KMS-11 (cell line): ENCODE results near the gene NAA25.

Experiments
- H2AFZ ChIP-seq: fragments of 200-600 bp; sonication (generic); 2 replicates; pipeline ENCODE4 v1.6.1; 2016; ENCODE audit warnings: antibody characterized with exemption, mixed run types, low read depth
- H3K27ac ChIP-seq: fragments of 200-600 bp; sonication (generic); 2 replicates; pipeline ENCODE4 v1.6.1; 2016; ENCODE audit warnings: mild to moderate bottlenecking, mixed run types
- H3K27me3 ChIP-seq: fragments of 200-600 bp; sonication (generic); 2 replicates; pipeline ENCODE4 v1.6.1; 2017; ENCODE audit warnings: mild to moderate bottlenecking, low read depth, mixed run types, moderate library complexity; ENCODE audit not compliant: insufficient read depth
- H3K36me3 ChIP-seq: fragments of 200-600 bp; sonication (generic); 2 replicates; pipeline ENCODE4 v1.6.1; 2017; ENCODE audit warnings: mild to moderate bottlenecking, mixed run types; ENCODE audit not compliant: insufficient read depth
- H3K4me1 ChIP-seq: fragments of 200-600 bp; sonication (generic); 2 replicates; pipeline ENCODE4 v1.6.1; 2016; ENCODE audit warnings: mild to moderate bottlenecking, low read depth, mixed run types; ENCODE audit not compliant: poor library complexity, severe bottlenecking
- H3K4me2 ChIP-seq: fragments of 200-600 bp; sonication (generic); 2 replicates; pipeline ENCODE4 v1.7.0; 2016; ENCODE audit warnings: mild to moderate bottlenecking, mixed run types
- H3K4me3 ChIP-seq: fragments of 200-600 bp; sonication (generic); IDR thresholded peaks from 2 replicates; pipeline ENCODE4 v1.6.1; 2017; ENCODE audit warnings: low read depth, low read length, mixed read lengths; ENCODE audit not compliant: insufficient read depth
- H3K79me2 ChIP-seq: fragments of 200-600 bp; sonication (generic); 2 replicates; pipeline ENCODE4 v1.6.1; 2016; ENCODE audit warnings: low read depth, mixed run types; ENCODE audit not compliant: insufficient read depth
- H3K9ac ChIP-seq: fragments of 200-600 bp; sonication (generic); 2 replicates; pipeline ENCODE4 v1.6.1; 2016; ENCODE audit warnings: mild to moderate bottlenecking, mixed run types
- H4K20me1 ChIP-seq: fragments of 200-600 bp; sonication (generic); 2 replicates; pipeline ENCODE4 v1.6.1; 2016; ENCODE audit warnings: mild to moderate bottlenecking, mixed run types; ENCODE audit not compliant: insufficient read depth
- CTCF ChIP-seq: fragments of 200-600 bp; sonication (generic); conservative IDR thresholded peaks from 2 replicates; pipeline ENCODE4 v1.6.1; 2017; ENCODE audit warnings: low read depth, mild to moderate bottlenecking, antibody characterized with exemption, low read length, moderate library complexity, mixed read lengths

Gene NAA25

GRCh38 chr12:112025808-112026375 is 82.7 kb downstream of the NAA25 start:
- TF ChIP-seq CTCF = no peak
- Histone ChIP-seq H3K4me1 (peaks cover 25% of the 10 kb centered on the region), H3K36me3 (no peaks in the 10 kb centered on the region), H3K27ac (no peak overlapping the region), H3K79me2 (no peaks in the 10 kb centered on the region), H3K4me2 (no peak overlapping the region), H2AFZ (no peak overlapping the region), H3K4me3 (no peak overlapping the region), H4K20me1 (no peaks in the 10 kb centered on the region), H3K9ac (no peak overlapping the region), H3K27me3 (no peaks in the 10 kb centered on the region)

GRCh38 chr12:112023759-112024396 is 84.7 kb downstream of the NAA25 start:
- no peaks in the 10 kb centered on the region for H4K20me1 ChIP-seq
- no peak for TF ChIP-seq CTCF

GRCh38 chr12:112022241-112023016 is 86.2 kb downstream of the NAA25 start:
- Histone ChIP-seq H3K79me2 (peaks cover 18% of the 10 kb centered on the region), H2AFZ (no peak overlapping the region), H3K27me3 (no peaks in the 10 kb centered on the region), H3K9ac (no peak overlapping the region), H3K4me1 (peaks cover 25% of the 10 kb centered on the region), H3K36me3 (no peaks in the 10 kb centered on the region), H3K4me2 (no peak overlapping the region), H4K20me1 (no peaks in the 10 kb centered on the region), H3K27ac (no peak overlapping the region; the same call in 1 of the 2 replicates), H3K4me3 (no peak overlapping the region)
- no peak for TF ChIP-seq CTCF

More at GRCh38 chr12:112023759-112024396, 84.7 kb downstream of the NAA25 start:
- no peak overlapping the region for H3K27ac ChIP-seq
- peaks cover 25% of the 10 kb centered on the region for H3K4me1 ChIP-seq
- H3K27me3 ChIP-seq = no peaks in the 10 kb centered on the region
- H3K36me3 ChIP-seq = no peaks in the 10 kb centered on the region
- no peak overlapping the region for H2AFZ ChIP-seq
- peaks cover 4% of the 10 kb centered on the region for H3K79me2 ChIP-seq
- no peak overlapping the region for H3K4me2 ChIP-seq
- no peak overlapping the region for H3K4me3 ChIP-seq
- H3K9ac ChIP-seq = no peak overlapping the region

GRCh38 chr12:112020947-112021457 is 87.6 kb downstream of the NAA25 start:
- no peaks in the 10 kb centered on the region for H4K20me1 ChIP-seq
- peaks cover 32% of the 10 kb centered on the region for H3K79me2 ChIP-seq
- H3K4me2 ChIP-seq = no peak overlapping the region
- H3K4me3 ChIP-seq = no peak overlapping the region
- no peak overlapping the region for H3K27ac ChIP-seq
- no peaks in the 10 kb centered on the region; the same call in 1 of the 2 replicates for H3K36me3 ChIP-seq
- no peak overlapping the region for H2AFZ ChIP-seq
- H3K9ac ChIP-seq = no peak overlapping the region
- H3K4me1 ChIP-seq = peaks cover 26% of the 10 kb centered on the region
- no peaks in the 10 kb centered on the region for H3K27me3 ChIP-seq
- TF ChIP-seq CTCF = no peak
